Smooth muscle cell (in vitro differentiated cells): ENCODE measurements around the gene TSGA10. TPM values are rescaled to one million over a fixed set of nuclear protein-coding genes. Genes with fewer than 3 reads are reported as not detected.

Experiments used
- DNase-seq: peaks from one replicate; lab custom pipeline; 2025; ENCODE audit not compliant: unreplicated experiment; lab: John Stamatoyannopoulos, UW
- H2AFZ ChIP-seq: fragments of 200-600 bp; sonication (generic); 2 replicates; pipeline ENCODE4 v1.6.0; 2016; ENCODE audit warnings: antibody characterized with exemption, low read depth, mild to moderate bottlenecking
- H3F3A ChIP-seq: fragments of 200-600 bp; sonication (generic); 2 replicates; pipeline ENCODE4 v1.6.0; 2017; ENCODE audit warnings: antibody characterized with exemption, low read depth
- H3K27ac ChIP-seq: fragments of 200-600 bp; sonication (generic); 2 replicates; pipeline ENCODE4 v1.5.1; 2016; ENCODE audit warnings: low read depth, mild to moderate bottlenecking
- H3K27me3 ChIP-seq: fragments of 200-600 bp; sonication (generic); 2 replicates; pipeline ENCODE4 v1.6.1; 2016; ENCODE audit warnings: low read depth, mild to moderate bottlenecking
- H3K36me3 ChIP-seq: fragments of 200-600 bp; sonication (generic); 2 replicates; pipeline ENCODE4 v1.5.1; 2016; ENCODE audit warnings: low read depth
- H3K4me1 ChIP-seq: fragments of 200-600 bp; sonication (generic); 2 replicates; pipeline ENCODE4 v1.5.1; 2016; ENCODE audit warnings: low read depth
- H3K4me2 ChIP-seq: fragments of 200-600 bp; sonication (generic); 2 replicates; pipeline ENCODE4 v1.6.0; 2016; ENCODE audit warnings: mild to moderate bottlenecking
- H3K4me3 ChIP-seq: fragments of 200-600 bp; sonication (generic); 2 replicates; pipeline ENCODE4 v1.5.1; 2016; ENCODE audit warnings: mild to moderate bottlenecking
- H3K79me2 ChIP-seq: fragments of 200-600 bp; sonication (generic); 2 replicates; pipeline ENCODE4 v1.6.0; 2016; ENCODE audit warnings: low read depth, mild to moderate bottlenecking
- H3K9ac ChIP-seq: fragments of 200-600 bp; sonication (generic); 2 replicates; pipeline ENCODE4 v1.6.0; 2016; ENCODE audit warnings: low read depth
- H3K9me3 ChIP-seq: fragments of 200-600 bp; sonication (generic); replicated peaks from 2 replicates; pipeline ENCODE4 v1.5.1; 2016; ENCODE audit warnings: low read depth
- H4K20me1 ChIP-seq: fragments of 200-600 bp; sonication (generic); 2 replicates; pipeline ENCODE4 v1.6.0; 2016; ENCODE audit warnings: low read depth
- WGBS: methylation state at CpG from one replicate; pipeline ENCODE4 v1.1.7; 2016; ENCODE audit warnings: low lambda C conversion rate; 5-methylcytosine and 5-hydroxymethylcytosine counted together
- polyA plus RNA-seq: library from polyadenylated mRNA; unstranded; fragments of >200 nt; fragmentation: Nextera tagmentation; extraction: Ambion mirVana; gene quantifications from 2 replicates; pipeline ENCODE4 v1.2.1, GENCODE V29; 2016
- total RNA-seq: library from RNA; depleted of rRNA; stranded (reverse); fragments of >200 nt; gene quantifications from 2 replicates; pipeline ENCODE4 v1.2.3, GENCODE V29; 2014
- TF ChIP-seq, protein P1 (sequence below): fragments of 200-600 bp; sonication (generic); IDR thresholded peaks from 2 replicates; pipeline ENCODE4 v1.5.1; 2017; ENCODE audit warnings: borderline replicate concordance, mild to moderate bottlenecking, antibody characterized with exemption; ENCODE audit not compliant: insufficient read depth, poor library complexity, severe bottlenecking

TSGA10 gene, protein sequence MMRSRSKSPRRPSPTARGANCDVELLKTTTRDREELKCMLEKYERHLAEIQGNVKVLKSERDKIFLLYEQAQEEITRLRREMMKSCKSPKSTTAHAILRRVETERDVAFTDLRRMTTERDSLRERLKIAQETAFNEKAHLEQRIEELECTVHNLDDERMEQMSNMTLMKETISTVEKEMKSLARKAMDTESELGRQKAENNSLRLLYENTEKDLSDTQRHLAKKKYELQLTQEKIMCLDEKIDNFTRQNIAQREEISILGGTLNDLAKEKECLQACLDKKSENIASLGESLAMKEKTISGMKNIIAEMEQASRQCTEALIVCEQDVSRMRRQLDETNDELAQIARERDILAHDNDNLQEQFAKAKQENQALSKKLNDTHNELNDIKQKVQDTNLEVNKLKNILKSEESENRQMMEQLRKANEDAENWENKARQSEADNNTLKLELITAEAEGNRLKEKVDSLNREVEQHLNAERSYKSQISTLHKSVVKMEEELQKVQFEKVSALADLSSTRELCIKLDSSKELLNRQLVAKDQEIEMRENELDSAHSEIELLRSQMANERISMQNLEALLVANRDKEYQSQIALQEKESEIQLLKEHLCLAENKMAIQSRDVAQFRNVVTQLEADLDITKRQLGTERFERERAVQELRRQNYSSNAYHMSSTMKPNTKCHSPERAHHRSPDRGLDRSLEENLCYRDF
- 1.3 and 30.4 TPM in 2 replicates for total RNA-seq
- polyA plus RNA-seq = 1.1 and 3.4 TPM in 2 replicates

DNA sequence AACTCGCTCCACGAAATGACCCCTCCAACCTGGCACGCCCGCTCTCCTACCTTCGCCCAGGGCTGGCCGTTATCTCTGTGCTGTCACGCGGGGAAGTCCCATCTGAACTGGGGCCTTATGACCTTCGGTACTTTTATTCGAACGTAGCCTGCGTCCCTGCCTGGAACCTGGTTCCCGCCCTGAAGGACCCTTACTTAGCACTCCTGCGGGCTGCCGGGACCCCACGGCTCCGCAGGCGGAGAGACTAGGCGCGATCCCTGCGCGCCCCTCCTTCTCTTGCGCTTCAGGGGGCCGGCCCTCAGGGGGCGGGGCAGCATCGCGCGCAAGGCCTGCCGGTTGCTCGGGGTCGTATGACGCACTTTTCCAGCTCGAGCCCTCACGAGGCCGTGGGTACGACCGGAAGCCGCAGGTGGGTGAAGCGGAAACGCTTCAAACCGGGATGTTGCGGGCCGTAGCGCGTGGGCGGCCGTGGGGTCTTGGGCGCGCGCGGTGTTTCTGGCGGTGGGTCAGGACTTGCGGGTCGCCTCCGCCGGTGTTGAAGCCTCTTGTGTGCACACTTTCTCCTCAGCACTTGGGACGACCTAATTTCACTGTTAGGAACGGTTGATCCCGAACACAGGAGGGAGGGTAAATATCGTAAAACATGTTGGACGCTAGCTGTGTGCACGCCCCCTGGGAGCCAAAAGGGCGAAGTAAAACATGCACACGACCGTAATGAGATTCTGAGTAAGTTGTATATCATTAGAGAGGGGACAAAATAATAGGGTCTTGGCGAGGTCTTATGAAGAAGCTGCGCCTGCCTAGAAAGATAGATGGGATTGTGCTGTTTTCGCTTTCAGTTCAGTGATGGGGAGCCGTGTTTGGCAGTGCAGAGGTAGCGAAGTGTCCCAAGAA lies at the start of gene TSGA10, which contains the start of gene LIPT1:
Gene TSGA10, minus strand, starts transcription at position 300 of the 894 bp plus-strand sequence. CDS start 45,503 bp downstream, outside the sequence.
Gene LIPT1, plus strand, starts transcription at position 325 of the 894 bp plus-strand sequence. CDS start 6,991 bp downstream, outside the sequence.
- no peaks in the 10 kb centered on the region for H3F3A ChIP-seq
- H3K79me2 ChIP-seq = no peaks in the 10 kb centered on the region
- no peaks in the 10 kb centered on the region for H3K36me3 ChIP-seq
- peak within 1 kb of the TSS; percentile 77 for H3K9ac ChIP-seq
- no peaks in the 10 kb centered on the region for H3K9me3 ChIP-seq
- no peaks in the 10 kb centered on the region for H3K27me3 ChIP-seq
- peak within 1 kb of the TSS; percentile 88 for H3K4me2 ChIP-seq
- H3K4me1 ChIP-seq = peaks cover 10% of the 10 kb centered on the region
- DNase-seq = peak; percentile 60
- H3K27ac ChIP-seq = peak within 1 kb of the TSS; percentile 58
- TF ChIP-seq, protein P1, sequence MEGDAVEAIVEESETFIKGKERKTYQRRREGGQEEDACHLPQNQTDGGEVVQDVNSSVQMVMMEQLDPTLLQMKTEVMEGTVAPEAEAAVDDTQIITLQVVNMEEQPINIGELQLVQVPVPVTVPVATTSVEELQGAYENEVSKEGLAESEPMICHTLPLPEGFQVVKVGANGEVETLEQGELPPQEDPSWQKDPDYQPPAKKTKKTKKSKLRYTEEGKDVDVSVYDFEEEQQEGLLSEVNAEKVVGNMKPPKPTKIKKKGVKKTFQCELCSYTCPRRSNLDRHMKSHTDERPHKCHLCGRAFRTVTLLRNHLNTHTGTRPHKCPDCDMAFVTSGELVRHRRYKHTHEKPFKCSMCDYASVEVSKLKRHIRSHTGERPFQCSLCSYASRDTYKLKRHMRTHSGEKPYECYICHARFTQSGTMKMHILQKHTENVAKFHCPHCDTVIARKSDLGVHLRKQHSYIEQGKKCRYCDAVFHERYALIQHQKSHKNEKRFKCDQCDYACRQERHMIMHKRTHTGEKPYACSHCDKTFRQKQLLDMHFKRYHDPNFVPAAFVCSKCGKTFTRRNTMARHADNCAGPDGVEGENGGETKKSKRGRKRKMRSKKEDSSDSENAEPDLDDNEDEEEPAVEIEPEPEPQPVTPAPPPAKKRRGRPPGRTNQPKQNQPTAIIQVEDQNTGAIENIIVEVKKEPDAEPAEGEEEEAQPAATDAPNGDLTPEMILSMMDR = peak; percentile 4
- WGBS = 2% methylated on average over 68 of the region's 70 CpGs
- peak within 1 kb of the TSS; percentile 83 for H3K4me3 ChIP-seq
- peak within 1 kb of the TSS; percentile 98 for H2AFZ ChIP-seq
- H4K20me1 ChIP-seq = no peaks in the 10 kb centered on the region

DNA sequence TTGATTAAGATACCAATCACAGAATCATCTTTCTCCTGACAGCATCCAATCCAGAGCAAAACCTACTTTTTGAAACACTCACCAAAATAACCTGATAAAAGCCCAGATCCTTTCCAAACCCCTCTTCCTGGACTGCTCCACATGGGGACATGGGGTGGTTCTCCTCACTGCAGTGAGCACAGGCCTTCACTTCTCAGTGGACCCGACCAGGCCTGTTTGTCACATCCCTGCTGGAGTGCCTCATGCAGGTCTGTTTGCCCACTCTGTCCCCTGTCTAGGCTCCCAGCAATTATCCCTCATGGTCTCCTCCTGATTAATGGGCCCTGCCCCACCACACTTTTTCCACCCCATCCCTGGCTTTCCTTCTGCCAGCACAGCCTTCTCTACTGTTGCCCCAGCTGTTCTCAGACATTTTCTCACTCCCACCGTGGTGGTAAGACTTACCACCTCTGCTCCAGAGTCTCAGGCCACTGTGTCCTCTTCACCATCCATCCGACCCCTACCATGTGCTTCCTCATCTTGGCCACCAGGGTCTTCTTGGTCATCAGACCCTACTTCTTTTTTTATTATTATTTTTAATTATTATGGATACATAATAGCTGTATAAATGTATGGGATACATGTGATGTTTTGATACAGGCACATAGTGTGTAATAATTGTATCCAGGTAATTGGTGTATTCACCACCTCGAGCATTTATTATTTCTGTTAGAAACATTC lies 47.4 kb upstream of the TSGA10 start:
- Histone ChIP-seq H4K20me1 (no peaks in the 10 kb centered on the region), H3F3A (peaks cover 4% of the 10 kb centered on the region), H3K9ac (no peak overlapping the region), H3K4me3 (no peak overlapping the region), H3K27ac (no peak overlapping the region), H3K4me2 (no peak overlapping the region), H3K36me3 (peaks cover 1% of the 10 kb centered on the region), H3K79me2 (no peaks in the 10 kb centered on the region), H2AFZ (no peak overlapping the region), H3K4me1 (no peaks in the 10 kb centered on the region), H3K27me3 (no peaks in the 10 kb centered on the region), H3K9me3 (no peaks in the 10 kb centered on the region)
- DNase-seq = no peak
- WGBS = 95% methylated on average over 4 of the region's 4 CpGs
- TF ChIP-seq, protein P1 = no peak

GRCh38 chr2:99200076-99200800 lies 45.5 kb upstream of the TSGA10 start:
- no peaks in the 10 kb centered on the region for H3K27me3 ChIP-seq
- H2AFZ ChIP-seq = no peak overlapping the region
- no peaks in the 10 kb centered on the region for H3K4me1 ChIP-seq
- TF ChIP-seq, protein P1 = no peak
- H3K9ac ChIP-seq = no peak overlapping the region
- no peaks in the 10 kb centered on the region for H4K20me1 ChIP-seq
- DNase-seq = no peak
- peaks cover 18% of the 10 kb centered on the region for H3K36me3 ChIP-seq
- H3K4me3 ChIP-seq = no peak overlapping the region
- no peaks in the 10 kb centered on the region for H3K79me2 ChIP-seq
- no peak overlapping the region for H3K4me2 ChIP-seq
- no peak overlapping the region for H3K27ac ChIP-seq
- peaks cover 4% of the 10 kb centered on the region for H3F3A ChIP-seq
- WGBS = 97% methylated on average over 7 of the region's 7 CpGs
- no peaks in the 10 kb centered on the region for H3K9me3 ChIP-seq
